OCI-LY3 (cell line): ENCODE data around the gene CWF19L2.

ENCODE experiments used
- H2AFZ ChIP-seq: fragments of 200-600, 300-600 bp; shearing (Covaris generic); 2 replicates; pipeline ENCODE4 v1.6.0; 2014; ENCODE audit warnings: antibody characterized with exemption, low read depth, low read length
- H3K27ac ChIP-seq: fragments of 200-600, 300-600 bp; sonication (generic); 2 replicates; pipeline ENCODE4 v1.5.1; 2014; ENCODE audit warnings: mild to moderate bottlenecking, low read length, moderate library complexity, mixed read lengths
- H3K27me3 ChIP-seq: fragments of 200-600, 300-600 bp; sonication (generic); 2 replicates; pipeline ENCODE4 v1.6.1; 2014; ENCODE audit warnings: low read depth, low read length, mixed read lengths
- H3K36me3 ChIP-seq: fragments of 200-600, 300-600 bp; sonication (generic); replicated peaks from 2 replicates; pipeline ENCODE3; 2014; ENCODE audit warnings: low read depth, low read length, mixed read lengths
- H3K4me1 ChIP-seq: fragments of 300-600, 200-600 bp; sonication (generic); 2 replicates; pipeline ENCODE4 v1.6.1; 2014; ENCODE audit warnings: low read length, mixed read lengths
- H3K4me2 ChIP-seq: fragments of 200-600, 300-600 bp; sonication (generic); 2 replicates; pipeline ENCODE4 v1.6.1; 2014; ENCODE audit warnings: low read length, mixed read lengths
- H3K4me3 ChIP-seq: fragments of 300-600, 200-600 bp; sonication (generic); 2 replicates; pipeline ENCODE4 v1.5.1; 2014; ENCODE audit warnings: antibody characterized with exemption, mild to moderate bottlenecking, low read length, moderate library complexity
- H3K79me2 ChIP-seq: fragments of 300-600, 200-600 bp; shearing (Covaris generic); 2 replicates; pipeline ENCODE4 v1.6.1; 2014; ENCODE audit warnings: mild to moderate bottlenecking, low read length, mixed read lengths
- H3K9ac ChIP-seq: fragments of 300-600, 200-600 bp; shearing (Covaris generic); 2 replicates; pipeline ENCODE4 v1.6.0; 2014; ENCODE audit warnings: mild to moderate bottlenecking, low read length, moderate library complexity
- H3K9me3 ChIP-seq: fragments of 200-600, 300-600 bp; shearing (Covaris generic); 2 replicates; pipeline ENCODE4 v1.6.1; 2014; ENCODE audit warnings: low read length, mixed read lengths; ENCODE audit not compliant: insufficient read depth
- H4K20me1 ChIP-seq: fragments of 200-600, 300-600 bp; sonication (generic); 2 replicates; pipeline ENCODE4 v1.6.1; 2016; ENCODE audit warnings: low read length, mixed read lengths; ENCODE audit not compliant: insufficient read depth
- EZH2phosphoT487 ChIP-seq: fragments of 200-600 bp; shearing (Covaris generic); IDR thresholded peaks from 2 replicates; pipeline ENCODE4 v1.6.1; 2018; ENCODE audit warnings: antibody characterized with exemption, mixed run types, low read depth
- TF ChIP-seq, protein P1 (sequence below): fragments of 200-600, 300-600 bp; sonication (generic); IDR thresholded peaks from 2 replicates; pipeline ENCODE4 v1.5.1; 2014; ENCODE audit warnings: antibody characterized with exemption, low read length, low read depth

The CWF19L2 gene

DNA sequence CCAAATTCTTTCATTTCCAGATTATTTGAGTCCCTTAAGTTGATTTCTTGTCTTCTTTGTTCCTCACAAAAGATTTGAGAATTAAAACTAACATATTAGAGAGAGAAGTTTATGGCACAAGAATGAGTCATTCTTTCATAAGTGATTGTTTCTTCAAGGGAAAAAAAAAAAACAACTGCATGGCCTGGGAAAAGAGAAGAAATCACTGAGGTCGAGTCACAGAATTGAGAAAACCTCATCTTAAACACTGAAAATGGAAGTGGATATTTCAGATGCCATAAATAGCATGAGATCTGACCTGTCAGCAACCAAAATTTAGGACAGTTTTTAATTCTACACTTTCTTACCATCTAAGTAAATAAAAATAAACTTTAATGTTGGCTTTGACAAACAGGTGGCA is 87.2 kb downstream of the CWF19L2 start:
- TF ChIP-seq EZH2phosphoT487 = no peak
- TF ChIP-seq, protein P1, sequence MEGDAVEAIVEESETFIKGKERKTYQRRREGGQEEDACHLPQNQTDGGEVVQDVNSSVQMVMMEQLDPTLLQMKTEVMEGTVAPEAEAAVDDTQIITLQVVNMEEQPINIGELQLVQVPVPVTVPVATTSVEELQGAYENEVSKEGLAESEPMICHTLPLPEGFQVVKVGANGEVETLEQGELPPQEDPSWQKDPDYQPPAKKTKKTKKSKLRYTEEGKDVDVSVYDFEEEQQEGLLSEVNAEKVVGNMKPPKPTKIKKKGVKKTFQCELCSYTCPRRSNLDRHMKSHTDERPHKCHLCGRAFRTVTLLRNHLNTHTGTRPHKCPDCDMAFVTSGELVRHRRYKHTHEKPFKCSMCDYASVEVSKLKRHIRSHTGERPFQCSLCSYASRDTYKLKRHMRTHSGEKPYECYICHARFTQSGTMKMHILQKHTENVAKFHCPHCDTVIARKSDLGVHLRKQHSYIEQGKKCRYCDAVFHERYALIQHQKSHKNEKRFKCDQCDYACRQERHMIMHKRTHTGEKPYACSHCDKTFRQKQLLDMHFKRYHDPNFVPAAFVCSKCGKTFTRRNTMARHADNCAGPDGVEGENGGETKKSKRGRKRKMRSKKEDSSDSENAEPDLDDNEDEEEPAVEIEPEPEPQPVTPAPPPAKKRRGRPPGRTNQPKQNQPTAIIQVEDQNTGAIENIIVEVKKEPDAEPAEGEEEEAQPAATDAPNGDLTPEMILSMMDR = no peak
- H3K4me3 ChIP-seq = no peak overlapping the region
- H3K27ac ChIP-seq = no peak overlapping the region
- H3K79me2 ChIP-seq = no peaks in the 10 kb centered on the region
- no peaks in the 10 kb centered on the region for H4K20me1 ChIP-seq
- H3K4me1 ChIP-seq = no peaks in the 10 kb centered on the region
- H3K36me3 ChIP-seq = no peaks in the 10 kb centered on the region
- no peaks in the 10 kb centered on the region for H3K9me3 ChIP-seq
- H3K27me3 ChIP-seq = no peaks in the 10 kb centered on the region
- no peak overlapping the region for H2AFZ ChIP-seq
- H3K9ac ChIP-seq = no peak overlapping the region
- H3K4me2 ChIP-seq = no peak overlapping the region

- Histone ChIP-seq H3K4me3 (no peak overlapping the region), H4K20me1 (no peaks in the 10 kb centered on the region)
- no peak for TF ChIP-seq EZH2phosphoT487
- TF ChIP-seq, protein P1 = no peak
Observed at GRCh38 chr11:107359701-107360100, 97.9 kb downstream of the CWF19L2 start.

GRCh38 chr11:107357877-107358276 is 99.7 kb downstream of the CWF19L2 start:
- Histone ChIP-seq H3K9me3 (no peaks in the 10 kb centered on the region), H3K27ac (no peak overlapping the region), H3K27me3 (no peaks in the 10 kb centered on the region), H4K20me1 (no peaks in the 10 kb centered on the region), H3K79me2 (no peaks in the 10 kb centered on the region), H2AFZ (no peak overlapping the region), H3K4me2 (no peak overlapping the region), H3K4me3 (no peak overlapping the region), H3K9ac (no peak overlapping the region), H3K36me3 (no peaks in the 10 kb centered on the region), H3K4me1 (no peaks in the 10 kb centered on the region)
- TF ChIP-seq, protein P1 = no peak
- TF ChIP-seq EZH2phosphoT487 = no peak

More at GRCh38 chr11:107359701-107360100, 97.9 kb downstream of the CWF19L2 start:
- Histone ChIP-seq H3K79me2 (no peaks in the 10 kb centered on the region), H3K27me3 (no peaks in the 10 kb centered on the region), H3K4me1 (no peaks in the 10 kb centered on the region), H3K4me2 (no peak overlapping the region), H3K27ac (no peak overlapping the region), H3K36me3 (no peaks in the 10 kb centered on the region), H3K9me3 (no peaks in the 10 kb centered on the region), H3K9ac (no peak overlapping the region), H2AFZ (no peak overlapping the region)

DNA sequence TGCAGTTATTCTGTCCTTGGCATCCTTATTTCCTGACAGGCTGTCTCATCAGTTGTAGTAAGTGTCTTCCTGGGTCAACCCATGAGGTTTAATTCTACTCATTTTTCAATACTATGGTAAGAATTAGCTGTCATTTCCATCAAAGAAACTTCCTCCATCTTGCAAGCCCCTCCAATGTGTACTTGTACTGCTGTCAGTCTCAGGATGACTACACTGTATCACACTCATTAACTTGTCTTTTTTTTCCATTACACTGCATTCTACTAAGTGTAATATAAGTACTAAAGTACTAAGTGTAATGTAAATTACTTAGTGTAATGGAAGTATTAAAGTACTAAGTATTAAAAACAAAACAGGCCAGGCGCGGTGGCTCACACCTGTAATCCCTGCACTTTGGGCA is 102.8 kb downstream of the CWF19L2 start:
- TF ChIP-seq, protein P1 = no peak
- TF ChIP-seq EZH2phosphoT487 = no peak
- H3K79me2 ChIP-seq = no peaks in the 10 kb centered on the region
- H2AFZ ChIP-seq = no peak overlapping the region
- H3K9ac ChIP-seq = no peak overlapping the region
- no peaks in the 10 kb centered on the region for H3K36me3 ChIP-seq
- no peaks in the 10 kb centered on the region for H3K27me3 ChIP-seq
- H3K27ac ChIP-seq = no peak overlapping the region
- H3K4me3 ChIP-seq = no peak overlapping the region
- no peaks in the 10 kb centered on the region for H3K4me1 ChIP-seq
- no peak overlapping the region for H3K4me2 ChIP-seq
- H3K9me3 ChIP-seq = no peaks in the 10 kb centered on the region
- H4K20me1 ChIP-seq = no peaks in the 10 kb centered on the region
